ENCODE measurements around the gene HPSE2. TPM values are rescaled to one million over a fixed set of nuclear protein-coding genes. Genes with fewer than 3 reads are reported as not detected.

HPSE2 gene
- total and polyA plus RNA-seq, 2 of the 8 experiments (the other 6 are each of a cell fraction or from before 2014, with no cell fraction given) = 0.41 to 0.58 TPM

GRCh38 chr10:99080275-99080945, 155.2 kb downstream of the HPSE2 start:
- Histone ChIP-seq H2BK20ac (ENCODE audit: low read length) (no peak overlapping the region), H3K79me1 (ENCODE audit: low read depth, low read length) (no peaks in the 10 kb centered on the region), H3K4ac (replicated peaks; ENCODE audit: insufficient read length, low read depth, low read length) (no peak overlapping the region), H4K5ac (ENCODE audit: insufficient read length, low read depth, low read length) (no peak overlapping the region), H4K20me1 (replicated peaks in 1 of 2; ENCODE audit: control insufficient read depth in 1 of 2, insufficient read depth in 2 of 2, low read length in 2 of 2) (no peaks in the 10 kb centered on the region), H2BK5ac (ENCODE audit: low read depth, low read length) (no peak overlapping the region), H3K79me2 (ENCODE audit: control insufficient read depth in 1 of 2, insufficient read depth in 2 of 2, low read length in 2 of 2) (no peaks in the 10 kb centered on the region), H3K27ac (ENCODE audit: low read depth, low read length) (no peak overlapping the region), H2BK120ac (replicated peaks; ENCODE audit: low read depth, low read length) (no peak overlapping the region), H3K4me1 (replicated peaks in 1 of 4; ENCODE audit: control insufficient read depth in 3 of 4, insufficient read depth in 4 of 4, low read length in 3 of 4) (peaks cover 0 to 14% (median 4%) of the 10 kb centered on the region in 4 experiments; a peak in 4 of 7 replicates), H2BK15ac (ENCODE audit: low read length) (no peak overlapping the region), H3K18ac (ENCODE audit: extremely low read depth, low read length) (no peak overlapping the region), H3K27me3 (replicated peaks in 1 of 4; ENCODE audit: control insufficient read depth in 3 of 4, extremely low read depth in 1 of 4, insufficient read depth in 3 of 4, low read length in 3 of 4) (no peaks in the 10 kb centered on the region), H3K23me2 (ENCODE audit: low read depth, low read length) (no peaks in the 10 kb centered on the region), H3K36me3 (ENCODE audit: control insufficient read depth in 2 of 4, insufficient read depth in 4 of 4, low read length in 3 of 4) (no peaks in the 10 kb centered on the region), H3K56ac (replicated peaks; ENCODE audit: insufficient read length, low read depth, low read length) (no peak overlapping the region), H2BK12ac (ENCODE audit: low read depth, low read length) (no peak overlapping the region), H4K91ac (replicated peaks; ENCODE audit: insufficient read length, low read length) (no peak overlapping the region), H3K14ac (ENCODE audit: insufficient read length) (no peak overlapping the region), H4K8ac (ENCODE audit: extremely low read depth, insufficient read depth, low read length) (no peak overlapping the region), H3K9me3 (ENCODE audit: insufficient read depth in 2 of 2, low read depth in 1 of 2, low read length in 1 of 2) (no peaks in the 10 kb centered on the region), H3K9ac (replicated peaks in 1 of 4; ENCODE audit: extremely low read depth in 1 of 4, low read depth in 3 of 4, low read length in 3 of 4) (no peak overlapping the region), H2AFZ (ENCODE audit: low read length) (no peak overlapping the region), H3K23ac (ENCODE audit: insufficient read length) (no peak overlapping the region), H2AK5ac (ENCODE audit: low read depth, low read length) (no peak overlapping the region), H3K4me2 (ENCODE audit: insufficient read depth in 1 of 2, low read depth in 2 of 2, low read length in 2 of 2) (no peak overlapping the region), H3K4me3 (ENCODE audit: extremely low read depth in 1 of 4, insufficient read depth in 2 of 4, low read depth in 3 of 4, low read length in 4 of 4) (no peak overlapping the region)
- no peak for TF ChIP-seq KDM4A (IDR thresholded peaks at IDR 0.05; ENCODE audit: low read depth, low read length, severe bottlenecking)
- TF ChIP-seq JUN (IDR thresholded peaks at IDR 0.05; ENCODE audit: low read depth, low read length) = no peak
- no peak for TF ChIP-seq BACH1 (IDR thresholded peaks at IDR 0.05; ENCODE audit: low read length)
- TF ChIP-seq GTF2F1 (IDR thresholded peaks at IDR 0.05; ENCODE audit: borderline replicate concordance, low read depth, low read length) = no peak
- no peak for FAIRE-seq
- DNase-seq (ENCODE audit: low read depth in 1 of 2, low spot score in 2 of 2) = no peak
- ChIA-PET POLR2A (ENCODE audit: partially characterized antibody) (no interaction called here), CTCF (ENCODE audit: partially characterized antibody) (no interaction called here)
- 93% methylated on average over 1 of the region's 1 CpG; no CpG with 5 or more reads in 1 of the 2 experiments for WGBS, 2 experiments (ENCODE audit: extremely low coverage in 1 of 2, insufficient coverage in 1 of 2, insufficient read length in 1 of 2, insufficient replicate concordance in 2 of 2, low coverage in 1 of 2, low lambda C conversion rate in 2 of 2, missing lambda C conversion rate in 1 of 2)

Measured in H1 (cell line).